NT2/D1 (cell line): ENCODE measurements around the gene RSPH6A.

ENCODE experiments used
- YY1 ChIP-seq: IDR thresholded peaks from 2 replicates; pipeline ENCODE4 v1.6.1; 2011; ENCODE audit not compliant: insufficient read length, insufficient read depth
- ZNF274 ChIP-seq: IDR thresholded peaks from 2 replicates; pipeline ENCODE4 v1.6.1; 2011; ENCODE audit warnings: mild to moderate bottlenecking, low read depth, low read length

- TF ChIP-seq ZNF274 (no peak), YY1 (no peak)
These were observed 7.6 kb upstream of the RSPH6A start for GRCh38 chr19:45822716-45823115.
